Measurements from ENCODE around the gene ZCCHC7.

The ZCCHC7 gene

GRCh38 chr9:37405764-37406380 is 285.5 kb downstream of the ZCCHC7 start:
- no peak for DNase-seq (ENCODE audit: low read depth)

- no peak for DNase-seq (ENCODE audit: low read depth)
These were observed 286.4 kb downstream of the ZCCHC7 start for GRCh38 chr9:37406603-37407401.

GRCh38 chr9:37407468-37407867 is 287.1 kb downstream of the ZCCHC7 start:
- no peak for DNase-seq (ENCODE audit: low read depth)

All from T-helper 22 cell (primary cell).